Measurements from ENCODE around the gene SGCD. TPM values are rescaled to one million over a fixed set of nuclear protein-coding genes. Genes with fewer than 3 reads are reported as not detected.

SGCD gene
- total and polyA plus RNA-seq, 4 experiments from 2014 or later = not detected

- H3K4me1 ChIP-seq (ENCODE audit: insufficient read depth, low read length) = no peaks in the 10 kb centered on the region
- DNase-seq = no peak
- Mint-ChIP-seq H3K36me3 (no peaks in the 10 kb centered on the region), H3K4me1 (peaks cover 0 to 2% (median 0%) of the 10 kb centered on the region in 4 donors), H3K27ac (no peak overlapping the region), H3K27me3 (peaks cover 25 to 36% of the 10 kb centered on the region in 2 donors), H3K4me3 (no peak overlapping the region), H3K9me3 (peaks cover 0 to 2% (median 0%) of the 10 kb centered on the region in 8 donors)
- H3K36me3 ChIP-seq (ENCODE audit: insufficient read depth, low read length) = no peaks in the 10 kb centered on the region
- no peaks in the 10 kb centered on the region for H3K9me3 ChIP-seq (ENCODE audit: control insufficient read depth in 1 of 2, low read length in 2 of 2)
- ChIA-PET POLR2A (ENCODE audit: partially characterized antibody) (no interaction called here), CTCF (ENCODE audit: partially characterized antibody) (no interaction called here)
- intact Hi-C loops (cut with micrococcal nuclease) = no loop called here
- no peak overlapping the region for H3K27ac ChIP-seq (ENCODE audit: low read depth, low read length)
- no peaks in the 10 kb centered on the region for H3K27me3 ChIP-seq (ENCODE audit: insufficient read depth, low read length)
- no peak overlapping the region for H3K4me3 ChIP-seq (ENCODE audit: low read length in 2 of 2)
Observed at GRCh38 chr5:156686796-156687195, 359.8 kb downstream of the SGCD start.

- H3K27ac ChIP-seq (ENCODE audit: low read depth, low read length) = no peak overlapping the region
- no peak overlapping the region for H3K4me3 Mint-ChIP-seq
- no peaks in the 10 kb centered on the region for H3K36me3 Mint-ChIP-seq
- ChIA-PET POLR2A (ENCODE audit: partially characterized antibody) (no interaction called here), CTCF (ENCODE audit: partially characterized antibody) (no interaction called here)
- H3K27me3 ChIP-seq (ENCODE audit: insufficient read depth, low read length) = no peaks in the 10 kb centered on the region
- H3K9me3 Mint-ChIP-seq = peaks cover 0 to 2% (median 0%) of the 10 kb centered on the region in 8 donors
- H3K27me3 Mint-ChIP-seq = peaks cover 23 to 35% of the 10 kb centered on the region in 2 donors
- no peaks in the 10 kb centered on the region for H3K9me3 ChIP-seq (ENCODE audit: control insufficient read depth in 1 of 2, low read length in 2 of 2)
- H3K4me1 ChIP-seq (ENCODE audit: insufficient read depth, low read length) = no peaks in the 10 kb centered on the region
- intact Hi-C loops (cut with micrococcal nuclease) = no loop called here
- no peak for DNase-seq
- H3K27ac Mint-ChIP-seq = no peak overlapping the region
- peaks cover 0 to 2% (median 0%) of the 10 kb centered on the region in 4 donors for H3K4me1 Mint-ChIP-seq
- no peaks in the 10 kb centered on the region for H3K36me3 ChIP-seq (ENCODE audit: insufficient read depth, low read length)
- H3K4me3 ChIP-seq (ENCODE audit: low read length in 2 of 2) = no peak overlapping the region
Observed at GRCh38 chr5:156687514-156687913, 360.6 kb downstream of the SGCD start.

GRCh38 chr5:156691572-156691971 is 364.6 kb downstream of the SGCD start:
- H3K9me3 Mint-ChIP-seq = peaks cover 0 to 2% (median 0%) of the 10 kb centered on the region in 8 donors
- H3K4me1 ChIP-seq (ENCODE audit: insufficient read depth, low read length) = no peaks in the 10 kb centered on the region
- no peaks in the 10 kb centered on the region for H3K27me3 ChIP-seq (ENCODE audit: insufficient read depth, low read length)
- no peak overlapping the region for H3K27ac Mint-ChIP-seq
- H3K27ac ChIP-seq (ENCODE audit: low read depth, low read length) = no peak overlapping the region
- DNase-seq = no peak
- CTCF ChIA-PET (ENCODE audit: partially characterized antibody) = no interaction called here
- no peaks in the 10 kb centered on the region for H3K36me3 ChIP-seq (ENCODE audit: insufficient read depth, low read length)
- H3K9me3 ChIP-seq (ENCODE audit: control insufficient read depth in 1 of 2, low read length in 2 of 2) = no peaks in the 10 kb centered on the region
- no peaks in the 10 kb centered on the region for H3K36me3 Mint-ChIP-seq
- H3K4me1 Mint-ChIP-seq = no peaks in the 10 kb centered on the region
- intact Hi-C loops (cut with micrococcal nuclease) = no loop called here
- no peak overlapping the region for H3K4me3 ChIP-seq (ENCODE audit: low read length in 2 of 2)
- H3K4me3 Mint-ChIP-seq = no peak overlapping the region
- H3K27me3 Mint-ChIP-seq = peaks cover 15 to 23% of the 10 kb centered on the region in 2 donors
- POLR2A ChIA-PET (ENCODE audit: partially characterized antibody) = no interaction called here

- H3K9me3 Mint-ChIP-seq = no peaks in the 10 kb centered on the region
- intact Hi-C loops (cut with micrococcal nuclease) = no loop called here
Observed at GRCh38 chr5:156693113-156693512, 366.1 kb downstream of the SGCD start.

GRCh38 chr5:156694598-156694997 is 367.6 kb downstream of the SGCD start:
- Mint-ChIP-seq H3K27me3 (peaks cover 6 to 7% of the 10 kb centered on the region in 2 donors), H3K36me3 (no peaks in the 10 kb centered on the region), H3K4me3 (no peak overlapping the region), H3K27ac (no peak overlapping the region), H3K9me3 (no peaks in the 10 kb centered on the region), H3K4me1 (no peaks in the 10 kb centered on the region)
- Histone ChIP-seq H3K4me3 (ENCODE audit: low read length in 2 of 2) (no peak overlapping the region), H3K27ac (ENCODE audit: low read depth, low read length) (no peak overlapping the region), H3K9me3 (ENCODE audit: control insufficient read depth in 1 of 2, low read length in 2 of 2) (no peaks in the 10 kb centered on the region), H3K27me3 (ENCODE audit: insufficient read depth, low read length) (no peaks in the 10 kb centered on the region), H3K36me3 (ENCODE audit: insufficient read depth, low read length) (no peaks in the 10 kb centered on the region), H3K4me1 (ENCODE audit: insufficient read depth, low read length) (no peaks in the 10 kb centered on the region)
- ChIA-PET POLR2A (ENCODE audit: partially characterized antibody) (no interaction called here), CTCF (ENCODE audit: partially characterized antibody) (no interaction called here)
- DNase-seq = no peak
- intact Hi-C loops (cut with micrococcal nuclease) = no loop called here

More at GRCh38 chr5:156693113-156693512, 366.1 kb downstream of the SGCD start:
- Histone ChIP-seq H3K36me3 (ENCODE audit: insufficient read depth, low read length) (no peaks in the 10 kb centered on the region), H3K9me3 (ENCODE audit: control insufficient read depth in 1 of 2, low read length in 2 of 2) (no peaks in the 10 kb centered on the region), H3K27me3 (ENCODE audit: insufficient read depth, low read length) (no peaks in the 10 kb centered on the region), H3K4me3 (ENCODE audit: low read length in 2 of 2) (no peak overlapping the region), H3K27ac (ENCODE audit: low read depth, low read length) (no peak overlapping the region), H3K4me1 (ENCODE audit: insufficient read depth, low read length) (no peaks in the 10 kb centered on the region)
- Mint-ChIP-seq H3K36me3 (no peaks in the 10 kb centered on the region), H3K27me3 (peaks cover 12 to 19% of the 10 kb centered on the region in 2 donors), H3K4me3 (no peak overlapping the region), H3K27ac (no peak overlapping the region), H3K4me1 (no peaks in the 10 kb centered on the region)
- ChIA-PET CTCF (ENCODE audit: partially characterized antibody) (no interaction called here), POLR2A (ENCODE audit: partially characterized antibody) (no interaction called here)
- no peak for DNase-seq

GRCh38 chr5:156695774-156696173 is 368.8 kb downstream of the SGCD start:
- Histone ChIP-seq H3K36me3 (ENCODE audit: insufficient read depth, low read length) (no peaks in the 10 kb centered on the region), H3K4me1 (ENCODE audit: insufficient read depth, low read length) (no peaks in the 10 kb centered on the region), H3K27me3 (ENCODE audit: insufficient read depth, low read length) (no peaks in the 10 kb centered on the region), H3K9me3 (ENCODE audit: control insufficient read depth in 1 of 2, low read length in 2 of 2) (no peaks in the 10 kb centered on the region), H3K4me3 (ENCODE audit: low read length in 2 of 2) (no peak overlapping the region), H3K27ac (ENCODE audit: low read depth, low read length) (no peak overlapping the region)
- Mint-ChIP-seq H3K27me3 (peaks cover 6 to 11% of the 10 kb centered on the region in 2 donors), H3K4me1 (no peaks in the 10 kb centered on the region), H3K9me3 (no peaks in the 10 kb centered on the region), H3K36me3 (no peaks in the 10 kb centered on the region), H3K4me3 (no peak overlapping the region), H3K27ac (no peak overlapping the region)
- no peak for DNase-seq
- CTCF ChIA-PET (ENCODE audit: partially characterized antibody) = no interaction called here
- intact Hi-C loops (cut with micrococcal nuclease) = no loop called here
- POLR2A ChIA-PET (ENCODE audit: partially characterized antibody) = no interaction called here

- H3K27me3 Mint-ChIP-seq = peaks cover 5 to 11% of the 10 kb centered on the region in 2 donors
- no peaks in the 10 kb centered on the region for H3K4me1 ChIP-seq (ENCODE audit: insufficient read depth, low read length)
- no peaks in the 10 kb centered on the region for H3K27me3 ChIP-seq (ENCODE audit: insufficient read depth, low read length)
- H3K9me3 ChIP-seq (ENCODE audit: control insufficient read depth in 1 of 2, low read length in 2 of 2) = no peaks in the 10 kb centered on the region
- H3K4me3 Mint-ChIP-seq = no peak overlapping the region
- H3K36me3 ChIP-seq (ENCODE audit: insufficient read depth, low read length) = no peaks in the 10 kb centered on the region
- H3K36me3 Mint-ChIP-seq = no peaks in the 10 kb centered on the region
- POLR2A ChIA-PET (ENCODE audit: partially characterized antibody) = no interaction called here
- CTCF ChIA-PET (ENCODE audit: partially characterized antibody) = interaction anchor here (1.4 kb wide), 1 partner anchor 10 kb away, joined by 3 read pairs; no protein-coding TSS in a partner anchor
- H3K4me1 Mint-ChIP-seq = no peaks in the 10 kb centered on the region
- H3K27ac Mint-ChIP-seq = no peak overlapping the region
- no peak overlapping the region for H3K27ac ChIP-seq (ENCODE audit: low read depth, low read length)
- H3K4me3 ChIP-seq (ENCODE audit: low read length in 2 of 2) = no peak overlapping the region
- no peaks in the 10 kb centered on the region for H3K9me3 Mint-ChIP-seq
- intact Hi-C loops (cut with micrococcal nuclease) = no loop called here
- no peak for DNase-seq
Observed at GRCh38 chr5:156698323-156698722, 371.4 kb downstream of the SGCD start.

- Mint-ChIP-seq H3K4me1 (no peaks in the 10 kb centered on the region), H3K9me3 (no peaks in the 10 kb centered on the region), H3K4me3 (no peak overlapping the region), H3K27ac (no peak overlapping the region), H3K36me3 (no peaks in the 10 kb centered on the region), H3K27me3 (peaks cover 5 to 11% of the 10 kb centered on the region in 2 donors)
- CTCF ChIA-PET (ENCODE audit: partially characterized antibody) = no interaction called here
- Histone ChIP-seq H3K4me3 (ENCODE audit: low read length in 2 of 2) (no peak overlapping the region), H3K4me1 (ENCODE audit: insufficient read depth, low read length) (no peaks in the 10 kb centered on the region), H3K27me3 (ENCODE audit: insufficient read depth, low read length) (no peaks in the 10 kb centered on the region), H3K27ac (ENCODE audit: low read depth, low read length) (no peak overlapping the region), H3K9me3 (ENCODE audit: control insufficient read depth in 1 of 2, low read length in 2 of 2) (no peaks in the 10 kb centered on the region), H3K36me3 (ENCODE audit: insufficient read depth, low read length) (no peaks in the 10 kb centered on the region)
- intact Hi-C loops (cut with micrococcal nuclease) = no loop called here
- POLR2A ChIA-PET (ENCODE audit: partially characterized antibody) = no interaction called here
- no peak for DNase-seq
Observed at GRCh38 chr5:156699147-156699546, 372.2 kb downstream of the SGCD start.

All from CD4-positive, alpha-beta memory T cell (primary cell).